K562 (cell line): ENCODE data around the gene ADAMTSL3. TPM values are rescaled to one million over a fixed set of nuclear protein-coding genes. Genes with fewer than 3 reads are reported as not detected.

Source experiments
- ATAC-seq: fragments of 200-7000 bp; cut with Tn5 transposase; 3 replicates; pipeline ENCODE4 v1.9.1; 2020; ENCODE audit warnings: moderate library complexity
- BruUV-seq: library from RNA; stranded (reverse); fragments of 400-500 nt; replicated peaks from 2 replicates; lab custom pipeline; 2021; lab: Mats Ljungman, UMichigan
- CTCF ChIA-PET: fragments of 300-600 bp; formaldehyde crosslinking; extraction: SDS; loops from one replicate; lab custom pipeline; 2021; ENCODE audit warnings: low intra/inter-chr PET ratio; lab: Yijun Ruan, JAX
- POLR2A ChIA-PET: fragments of 300-600, 350-650 bp; sonication (Branson Sonifier 250); formaldehyde crosslinking; extraction: SDS; loops from one replicate; lab custom pipeline; 2021; ENCODE audit warnings: antibody characterized with exemption, inconsistent platforms; lab: Yijun Ruan, JAX
- DNase-seq, 4 experiments: peaks; one replicate each; pipeline versions ENCODE4 v3.0.0 to v3.0.0-alpha.2; 2011 to 2018; ENCODE audit warnings: low spot score in 3 of 4, mixed read lengths in 3 of 4; ENCODE audit errors: extremely low read depth in 1 of 4
- FAIRE-seq: peaks from 2 replicates; lab custom pipeline; 2011; peaks lifted over from hg19 to GRCh38; lab: Jason Lieb, UNC
- H2AFZ ChIP-seq: 2 replicates; pipeline ENCODE4 v1.6.0; 2011; ENCODE audit warnings: low read depth, low read length, control low read depth, inconsistent platforms
- H3K27ac ChIP-seq: fragments of 200-600 bp; 3 replicates; pipeline ENCODE4 v1.8.0; 2011; ENCODE audit warnings: low read depth, mild to moderate bottlenecking, control low read depth, inconsistent platforms, low read length, moderate library complexity, mixed read lengths; ENCODE audit errors: extremely low read depth
- H3K27me3 ChIP-seq, 2 experiments: fragments of 300-600 bp in 1 of 2; 2 replicates in 1 of 2; 3 replicates in 1 of 2; pipeline versions ENCODE4 v1.6.0 to v1.8.0; 2011; ENCODE audit warnings: inconsistent platforms in 2 of 2, low read length in 2 of 2, mild to moderate bottlenecking in 1 of 2, mixed read lengths in 1 of 2, moderate library complexity in 1 of 2; ENCODE audit not compliant: control insufficient read depth in 2 of 2, insufficient read depth in 2 of 2
- H3K36me3 ChIP-seq: fragments of 300-600 bp; 3 replicates; pipeline ENCODE4 v1.8.0; 2011; ENCODE audit warnings: mild to moderate bottlenecking, low read length, inconsistent platforms; ENCODE audit not compliant: control insufficient read depth, insufficient read depth
- H3K4me1 ChIP-seq, 2 experiments: fragments of 200-600 bp in 1 of 2; replicated peaks in 1 of 2; 2 replicates in 1 of 2; 3 replicates in 1 of 2; pipeline versions ENCODE4 v1.5.1 to v1.8.0; 2011; ENCODE audit warnings: inconsistent platforms in 2 of 2, low read length in 2 of 2, mild to moderate bottlenecking in 1 of 2, mixed read lengths in 1 of 2, moderate library complexity in 1 of 2; ENCODE audit not compliant: control insufficient read depth in 2 of 2, insufficient read depth in 2 of 2
- H3K4me2 ChIP-seq: 2 replicates; pipeline ENCODE4 v1.6.1; 2011; ENCODE audit warnings: low read length, control low read depth, inconsistent platforms, mixed read lengths; ENCODE audit not compliant: insufficient read depth
- H3K4me3 ChIP-seq: fragments of 200-600 bp; sonication (generic), shearing (Covaris generic); 2 replicates; pipeline ENCODE4 v1.5.1; 2016; ENCODE audit warnings: control low read depth, inconsistent platforms
- H3K79me2 ChIP-seq: fragments of 200-600 bp; 3 replicates; pipeline ENCODE4 v1.8.0; 2011; ENCODE audit warnings: low read length, inconsistent platforms; ENCODE audit not compliant: control insufficient read depth, insufficient read depth
- H3K9ac ChIP-seq, 2 experiments: 2 replicates each; pipeline versions ENCODE4 v1.6.0 to v1.6.1; 2011; ENCODE audit warnings: low read depth in 2 of 2, low read length in 2 of 2, control low read depth in 1 of 2, inconsistent platforms in 1 of 2, mild to moderate bottlenecking in 1 of 2, mixed read lengths in 1 of 2; ENCODE audit not compliant: insufficient read depth in 1 of 2
- H3K9me1 ChIP-seq: one replicate; pipeline ENCODE4 v1.6.0; 2011; ENCODE audit warnings: inconsistent platforms, mild to moderate bottlenecking, low read length, moderate library complexity; ENCODE audit not compliant: control insufficient read depth, insufficient read depth
- H3K9me3 ChIP-seq: replicated peaks from 2 replicates; pipeline ENCODE4 v1.5.1; 2011; ENCODE audit warnings: low read depth, low read length, inconsistent platforms; ENCODE audit not compliant: control insufficient read depth, insufficient read depth
- H4K20me1 ChIP-seq: replicated peaks from 2 replicates; pipeline ENCODE4 v1.6.1; 2011; ENCODE audit warnings: low read length, inconsistent platforms, mixed read lengths; ENCODE audit not compliant: control insufficient read depth, insufficient read depth
- AFF4 ChIP-seq: sonication (generic); formaldehyde crosslinking; IDR thresholded peaks from 2 replicates; pipeline ENCODE4 v1.8.0; 2023; ENCODE audit warnings: mild to moderate bottlenecking, missing genetic modification reagents
- FUS ChIP-seq: fragments of 200-400 bp; formaldehyde crosslinking; optimal IDR thresholded peaks from 2 replicates; pipeline ENCODE3; 2017; ENCODE audit warnings: low read depth, low read length
- ILF3 ChIP-seq: fragments of 450-650 bp; IDR thresholded peaks from 2 replicates; pipeline ENCODE4 v1.6.1; 2018; ENCODE audit warnings: antibody characterized with exemption, mild to moderate bottlenecking, moderate library complexity, borderline replicate concordance
- KLF10 ChIP-seq: fragments of 250-450 bp; sonication (Bioruptor Pico); IDR thresholded peaks from 2 replicates; pipeline ENCODE4 v1.6.1; 2021; ENCODE audit warnings: matching md5 sums
- TAF15 ChIP-seq: fragments of 200-400 bp; formaldehyde crosslinking; IDR thresholded peaks from 2 replicates; pipeline ENCODE4 v1.6.1; 2017; ENCODE audit warnings: mild to moderate bottlenecking, low read depth, low read length, moderate library complexity
- ZNF551 ChIP-seq: fragments of 250-450 bp; sonication (Bioruptor Pico); IDR thresholded peaks from 2 replicates; pipeline ENCODE4 v1.5.0; 2021; ENCODE audit warnings: mild to moderate bottlenecking, moderate library complexity
- ZNF586 ChIP-seq: fragments of 450-650 bp; formaldehyde crosslinking; conservative IDR thresholded peaks from 2 replicates; pipeline ENCODE4 v1.4.0; 2020; ENCODE audit warnings: mild to moderate bottlenecking, moderate library complexity
- WGBS: fragments of 100-300 bp; shearing (Covaris generic); methylation state at CpG from one replicate; pipeline ENCODE4 v1.1.6; 2016; ENCODE audit warnings: low coverage, mixed read lengths; ENCODE audit not compliant: insufficient coverage; ENCODE audit errors: missing lambda C conversion rate; 5-methylcytosine and 5-hydroxymethylcytosine counted together
- in situ Hi-C: fragments of 300-500 bp; cut with MboI; formaldehyde crosslinking; loops from 4 replicates; pipeline ENCODE4 v1.15.0; 2018; ENCODE audit warnings: inconsistent platforms, mixed read lengths
- intact Hi-C: fragments of 100-400 bp; cut with micrococcal nuclease; formaldehyde crosslinking; loops from 2 replicates; pipeline ENCODE4 v1.14.2; 2022
- polyA plus RNA-seq, 8 experiments: library from polyadenylated mRNA; depleted of rRNA in 4 of 8; stranded (reverse) in 5 of 8; unstranded in 3 of 8; fragments of >200 nt; fragmentation: Nextera tagmentation in 2 of 8; fragmentation: Illumina TruSeq in 1 of 8; extraction: Ambion mirVana in 2 of 8; extraction: Trizol in 1 of 8; gene quantifications; 2 replicates each; pipeline versions ENCODE4 v1.2.1 to v1.2.3, GENCODE V29; 2011 to 2014; ENCODE audit warnings: inconsistent platforms in 1 of 8, missing spikeins in 1 of 8
- total RNA-seq, 7 experiments: library from RNA; depleted of rRNA in 6 of 7; stranded (reverse); fragments of >200 nt in 6 of 7; fragmentation: Illumina TruSeq in 2 of 7; extraction: Trizol in 2 of 7; gene quantifications; 2 replicates each; pipeline versions ENCODE4 v1.2.1 to v1.2.3, GENCODE V29; 2011 to 2021; ENCODE audit warnings: low replicate concordance in 1 of 7
- TF ChIP-seq, protein P1 (sequence below): sonication (generic); formaldehyde crosslinking; IDR thresholded peaks from 2 replicates; pipeline ENCODE4 v1.4.0; 2020; ENCODE audit warnings: mild to moderate bottlenecking, missing genetic modification reagents

Gene ADAMTSL3
- total and polyA plus RNA-seq, 9 of the 15 experiments (the other 6 are each of a cell fraction or from before 2014, with no cell fraction given): 0.01 to 0.18 (median 0.07) TPM; not detected in 3

GRCh38 chr15:83732770-83733169, 78.8 kb downstream of the ADAMTSL3 start:
- H3K27me3 ChIP-seq: no peaks in the 10 kb centered on the region
- FAIRE-seq (no peak), ATAC-seq (no peak)
- no peaks in the 10 kb centered on the region for H3K9me3 ChIP-seq
- no peak overlapping the region for H3K4me2 ChIP-seq
- ChIA-PET CTCF (no interaction called here), POLR2A (no interaction called here)
- in situ Hi-C loops: no loop called here
- no peaks in the 10 kb centered on the region for H3K79me2 ChIP-seq
- H3K9me1 ChIP-seq: no peaks in the 10 kb centered on the region
- intact Hi-C loops: loop anchor here (10.0 kb wide), 1 partner anchor 292 kb away; no protein-coding TSS in a partner anchor
- no peak overlapping the region for H3K4me3 ChIP-seq
- no TSS peak for BruUV-seq
- H3K36me3 ChIP-seq: no peaks in the 10 kb centered on the region
- TF ChIP-seq, protein P1, sequence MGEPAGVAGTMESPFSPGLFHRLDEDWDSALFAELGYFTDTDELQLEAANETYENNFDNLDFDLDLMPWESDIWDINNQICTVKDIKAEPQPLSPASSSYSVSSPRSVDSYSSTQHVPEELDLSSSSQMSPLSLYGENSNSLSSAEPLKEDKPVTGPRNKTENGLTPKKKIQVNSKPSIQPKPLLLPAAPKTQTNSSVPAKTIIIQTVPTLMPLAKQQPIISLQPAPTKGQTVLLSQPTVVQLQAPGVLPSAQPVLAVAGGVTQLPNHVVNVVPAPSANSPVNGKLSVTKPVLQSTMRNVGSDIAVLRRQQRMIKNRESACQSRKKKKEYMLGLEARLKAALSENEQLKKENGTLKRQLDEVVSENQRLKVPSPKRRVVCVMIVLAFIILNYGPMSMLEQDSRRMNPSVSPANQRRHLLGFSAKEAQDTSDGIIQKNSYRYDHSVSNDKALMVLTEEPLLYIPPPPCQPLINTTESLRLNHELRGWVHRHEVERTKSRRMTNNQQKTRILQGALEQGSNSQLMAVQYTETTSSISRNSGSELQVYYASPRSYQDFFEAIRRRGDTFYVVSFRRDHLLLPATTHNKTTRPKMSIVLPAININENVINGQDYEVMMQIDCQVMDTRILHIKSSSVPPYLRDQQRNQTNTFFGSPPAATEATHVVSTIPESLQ (CRISPR knock-in tag): no peak
- no peak for TF ChIP-seq ZNF551 (CRISPR knock-in tag)
- TF ChIP-seq KLF10: no peak
- TF ChIP-seq FUS: no peak
- TF ChIP-seq ZNF586 (CRISPR knock-in tag): no peak
- TF ChIP-seq TAF15: no peak
- no peak for TF ChIP-seq ILF3
- no peak for TF ChIP-seq AFF4 (CRISPR knock-in tag)
- TF ChIP-seq, all 486 proteins: peak for 0
- WGBS: 2% methylated on average over 4 of the region's 4 CpGs
- no peak overlapping the region for H3K9ac ChIP-seq
- no peak overlapping the region for H3K27ac ChIP-seq
- DNase-seq: no peak
- H4K20me1 ChIP-seq: no peaks in the 10 kb centered on the region
- no peak overlapping the region for H2AFZ ChIP-seq
- no peaks in the 10 kb centered on the region for H3K4me1 ChIP-seq
